Neural cell (in vitro differentiated cells): ENCODE results near the gene OLFM1. TPM values are rescaled to one million over a fixed set of nuclear protein-coding genes. Genes with fewer than 3 reads are reported as not detected.

Experiments
- H2AFZ ChIP-seq: fragments of 200-600, 300-800 bp; sonication (generic), shearing (Covaris generic); 2 replicates; pipeline ENCODE4 v1.6.0; 2014; ENCODE audit warnings: low read depth, mild to moderate bottlenecking, antibody characterized with exemption, low read length, moderate library complexity
- H3F3A ChIP-seq: fragments of 200-600 bp; shearing (Covaris generic); 2 replicates; pipeline ENCODE4 v1.6.1; 2016; ENCODE audit warnings: mild to moderate bottlenecking, moderate library complexity, mixed read lengths, antibody characterized with exemption, low read length; ENCODE audit not compliant: insufficient read depth, poor library complexity, severe bottlenecking
- H3K27ac ChIP-seq: fragments of 200-600, 300-800 bp; sonication (generic), shearing (Covaris generic); 2 replicates; pipeline ENCODE4 v1.5.1; 2014; ENCODE audit warnings: mild to moderate bottlenecking, low read length, moderate library complexity
- H3K27me3 ChIP-seq: fragments of 300-800, 200-600 bp; sonication (generic), shearing (Covaris generic); 2 replicates; pipeline ENCODE4 v1.6.0; 2014; ENCODE audit warnings: mild to moderate bottlenecking, low read depth, low read length, moderate library complexity; ENCODE audit not compliant: insufficient read depth
- H3K36me3 ChIP-seq: fragments of 300-800, 200-600 bp; sonication (generic), shearing (Covaris generic); 2 replicates; pipeline ENCODE4 v1.5.1; 2014; ENCODE audit warnings: mild to moderate bottlenecking, antibody characterized with exemption, low read length, moderate library complexity; ENCODE audit not compliant: insufficient read depth
- H3K4me2 ChIP-seq: fragments of 300-800, 200-600 bp; sonication (generic), shearing (Covaris generic); 2 replicates; pipeline ENCODE4 v1.6.0; 2014; ENCODE audit warnings: mild to moderate bottlenecking, low read length
- H3K4me3 ChIP-seq: fragments of 300-800, 200-600 bp; sonication (generic), shearing (Covaris generic); 2 replicates; pipeline ENCODE4 v1.5.1; 2014; ENCODE audit warnings: mild to moderate bottlenecking, low read length, moderate library complexity
- H3K79me2 ChIP-seq: fragments of 200-600 bp; shearing (Covaris generic); replicated peaks from 2 replicates; pipeline ENCODE4 v1.6.0; 2014; ENCODE audit warnings: mild to moderate bottlenecking, low read length, moderate library complexity; ENCODE audit not compliant: insufficient read depth
- H3K9ac ChIP-seq: fragments of 300-800, 200-600 bp; sonication (generic), shearing (Covaris generic); 2 replicates; pipeline ENCODE4 v1.6.1; 2016; ENCODE audit warnings: mild to moderate bottlenecking, low read length, mixed read lengths
- H3K9me2 ChIP-seq: fragments of 200-600 bp; shearing (Covaris generic); 2 replicates; pipeline ENCODE4 v1.6.1; 2016; ENCODE audit warnings: mild to moderate bottlenecking, low read length, mixed read lengths; ENCODE audit not compliant: insufficient read depth
- H3K9me3 ChIP-seq: fragments of 200-600, 300-800 bp; sonication (generic), shearing (Covaris generic); 2 replicates; pipeline ENCODE4 v1.6.1; 2016; ENCODE audit warnings: mild to moderate bottlenecking, mixed run types, low read length, moderate library complexity, mixed read lengths
- H4K20me1 ChIP-seq: fragments of 200-600 bp; shearing (Covaris generic); 2 replicates; pipeline ENCODE4 v1.6.1; 2016; ENCODE audit warnings: mild to moderate bottlenecking, mixed run types; ENCODE audit not compliant: insufficient read depth
- CTCF ChIP-seq: fragments of 450-650 bp; IDR thresholded peaks from 2 replicates; pipeline ENCODE4 v1.5.1; 2014; ENCODE audit warnings: antibody characterized with exemption, mild to moderate bottlenecking, moderate library complexity; ENCODE audit not compliant: poor library complexity, severe bottlenecking
- EP300 ChIP-seq: fragments of 450-650 bp; conservative IDR thresholded peaks from 2 replicates; pipeline ENCODE4 v1.6.1; 2014; ENCODE audit warnings: antibody characterized with exemption, mild to moderate bottlenecking, moderate library complexity; ENCODE audit not compliant: poor library complexity, severe bottlenecking
- EZH2 ChIP-seq: fragments of 200-600, 300-800 bp; shearing (Covaris generic), sonication (generic); IDR thresholded peaks from 2 replicates; pipeline ENCODE4 v1.6.1; 2014; ENCODE audit warnings: antibody characterized with exemption, low read length, borderline replicate concordance, mild to moderate bottlenecking; ENCODE audit not compliant: insufficient read depth, poor library complexity, severe bottlenecking
- MXI1 ChIP-seq: fragments of 450-650 bp; conservative IDR thresholded peaks from 2 replicates; pipeline ENCODE4 v1.6.1; 2014; ENCODE audit warnings: antibody characterized with exemption, mild to moderate bottlenecking; ENCODE audit not compliant: poor library complexity, severe bottlenecking
- POLR2AphosphoS5 ChIP-seq: IDR thresholded peaks from 2 replicates; pipeline ENCODE4 v1.6.1; 2012
- RAD21 ChIP-seq: fragments of 450-650 bp; conservative IDR thresholded peaks from 2 replicates; pipeline ENCODE4 v1.6.1; 2014; ENCODE audit warnings: antibody characterized with exemption, mild to moderate bottlenecking, moderate library complexity
- REST ChIP-seq: IDR thresholded peaks from 2 replicates; pipeline ENCODE4 v1.6.1; 2012; ENCODE audit warnings: borderline replicate concordance
- SMC3 ChIP-seq: fragments of 450-650 bp; conservative IDR thresholded peaks from 2 replicates; pipeline ENCODE4 v1.6.1; 2014; ENCODE audit warnings: antibody characterized with exemption, mild to moderate bottlenecking, moderate library complexity; ENCODE audit not compliant: poor library complexity
- TAF1 ChIP-seq: IDR thresholded peaks from 2 replicates; pipeline ENCODE4 v1.6.1; 2012; ENCODE audit warnings: low read depth
- polyA plus RNA-seq: library from polyadenylated mRNA; depleted of rRNA; stranded (reverse); fragments of >200 nt; gene quantifications from 2 replicates; pipeline ENCODE4 v1.2.3, GENCODE V29; 2014

Gene OLFM1
- polyA plus RNA-seq, 1 donor from 2014 or later = 102 TPM

GRCh38 chr9:135155396-135155795 lies 67.9 kb downstream of the OLFM1 start:
- H3K9me2 ChIP-seq = no peaks in the 10 kb centered on the region
- H3K9me3 ChIP-seq = no peaks in the 10 kb centered on the region
- H3K27ac ChIP-seq = no peak overlapping the region
- no peaks in the 10 kb centered on the region for H3K79me2 ChIP-seq
- H2AFZ ChIP-seq = no peak overlapping the region
- H3K27me3 ChIP-seq = peaks cover 8% of the 10 kb centered on the region
- H3K9ac ChIP-seq = no peak overlapping the region
- no peaks in the 10 kb centered on the region for H4K20me1 ChIP-seq
- H3K4me2 ChIP-seq = no peak overlapping the region
- H3K4me3 ChIP-seq = no peak overlapping the region
- no peaks in the 10 kb centered on the region for H3F3A ChIP-seq
- TF ChIP-seq SMC3 (no peak), CTCF (no peak), RAD21 (no peak), EZH2 (no peak), REST (no peak), POLR2AphosphoS5 (no peak), EP300 (no peak), MXI1 (no peak), TAF1 (no peak)
- no peaks in the 10 kb centered on the region for H3K36me3 ChIP-seq

GRCh38 chr9:135156525-135157510 lies 69.3 kb downstream of the OLFM1 start:
- TF ChIP-seq CTCF = no peak
- peak; percentile 85 for TF ChIP-seq REST
- Histone ChIP-seq H3K79me2 (no peaks in the 10 kb centered on the region), H4K20me1 (no peaks in the 10 kb centered on the region), H3K9me2 (no peaks in the 10 kb centered on the region), H3K36me3 (no peaks in the 10 kb centered on the region), H3K27ac (no peak overlapping the region), H3K4me2 (no peak overlapping the region), H2AFZ (no peak overlapping the region), H3K27me3 (peaks cover 8% of the 10 kb centered on the region), H3F3A (no peaks in the 10 kb centered on the region), H3K9me3 (no peaks in the 10 kb centered on the region), H3K4me3 (no peak overlapping the region), H3K9ac (no peak overlapping the region)
